Activated CD8-positive, alpha-beta T cell treated with anti-CD3 and anti-CD28 coated beads, Interleukin-2, amount 10 ng/mL, durations not matched to agents 7 days and 5 days (primary cell): Measurements from ENCODE around the gene TDRD1. TPM values are rescaled to one million over a fixed set of nuclear protein-coding genes. Genes with fewer than 3 reads are reported as not detected.
A peak's percentile ranks its signal among the peaks of the same experiment; 100 is the strongest.

ENCODE experiments used
- ATAC-seq: fragments of 150-1000 bp; cut with Tn5 transposase; one replicate; pipeline ENCODE4 v1.10.0; 2021; ENCODE audit warnings: moderate library complexity
- CTCF ChIA-PET: fragments of 350-600 bp; sonication (Branson Sonifier 250); formaldehyde crosslinking; loops from one replicate; lab custom pipeline; 2021; ENCODE audit warnings: antibody characterized with exemption; lab: Charles Lee
- POLR2A ChIA-PET: fragments of 350-600 bp; sonication (Branson Sonifier 250); formaldehyde crosslinking; loops from one replicate; lab custom pipeline; 2021; ENCODE audit warnings: antibody characterized with exemption; lab: Charles Lee
- DNase-seq: peaks from one replicate; pipeline ENCODE4 v3.0.0-alpha.2; 2020
- H3K27ac Mint-ChIP-seq: one replicate; pipeline ENCODE4 v1.8.0; 2021; ENCODE audit warnings: mild to moderate bottlenecking, mixed read lengths
- H3K27me3 Mint-ChIP-seq: one replicate; pipeline ENCODE4 v1.8.0; 2021; ENCODE audit warnings: low read depth, mixed read lengths
- H3K36me3 Mint-ChIP-seq: one replicate; pipeline ENCODE4 v1.8.0; 2021; ENCODE audit warnings: low read depth, mixed read lengths
- H3K4me1 Mint-ChIP-seq: one replicate; pipeline ENCODE4 v1.8.0; 2021; ENCODE audit warnings: low read depth, mixed read lengths
- H3K4me3 Mint-ChIP-seq: one replicate; pipeline ENCODE4 v1.8.0; 2021; ENCODE audit warnings: mild to moderate bottlenecking, mixed read lengths
- H3K9me3 Mint-ChIP-seq: one replicate; pipeline ENCODE4 v1.8.0; 2022; ENCODE audit warnings: mixed read lengths; ENCODE audit not compliant: insufficient read depth
- total RNA-seq, 2 experiments: library from RNA; stranded (reverse); gene quantifications; one replicate each; pipeline ENCODE4 v1.2.3, GENCODE V29; 2021

Gene TDRD1
- total RNA-seq, 2 experiments from 2014 or later = not detected

GRCh38 chr10:114242235-114242634 lies 63.1 kb downstream of the TDRD1 start:
- H3K27ac Mint-ChIP-seq = no peak overlapping the region
- CTCF ChIA-PET = no interaction called here
- peaks cover 51% of the 10 kb centered on the region for H3K27me3 Mint-ChIP-seq
- ATAC-seq = no peak
- POLR2A ChIA-PET = no interaction called here
- peaks cover 4% of the 10 kb centered on the region for H3K4me1 Mint-ChIP-seq
- no peaks in the 10 kb centered on the region for H3K9me3 Mint-ChIP-seq
- no peak for DNase-seq
- H3K36me3 Mint-ChIP-seq = no peaks in the 10 kb centered on the region
- no peak overlapping the region for H3K4me3 Mint-ChIP-seq

GRCh38 chr10:114243661-114244060 lies 64.5 kb downstream of the TDRD1 start:
- Mint-ChIP-seq H3K27me3 (peaks cover 47% of the 10 kb centered on the region), H3K27ac (no peak overlapping the region), H3K4me3 (no peak overlapping the region), H3K4me1 (peaks cover 4% of the 10 kb centered on the region), H3K36me3 (no peaks in the 10 kb centered on the region), H3K9me3 (no peaks in the 10 kb centered on the region)
- ChIA-PET CTCF (no interaction called here), POLR2A (no interaction called here)
- DNase-seq = no peak
- no peak for ATAC-seq

- Mint-ChIP-seq H3K9me3 (no peaks in the 10 kb centered on the region), H3K4me1 (peaks cover 1% of the 10 kb centered on the region), H3K4me3 (no peak overlapping the region), H3K27ac (no peak overlapping the region), H3K36me3 (no peaks in the 10 kb centered on the region), H3K27me3 (peaks cover 43% of the 10 kb centered on the region)
- ATAC-seq (no peak), DNase-seq (no peak)
- ChIA-PET POLR2A (no interaction called here), CTCF (interaction anchor here (1.9 kb wide), 1 partner anchor 60 kb away, joined by 7 read pairs; no protein-coding TSS in a partner anchor)
Observed at GRCh38 chr10:114244126-114244525, 65.0 kb downstream of the TDRD1 start.

- Mint-ChIP-seq H3K9me3 (no peaks in the 10 kb centered on the region), H3K27ac (no peak overlapping the region), H3K4me3 (no peak overlapping the region), H3K36me3 (no peaks in the 10 kb centered on the region), H3K4me1 (no peaks in the 10 kb centered on the region), H3K27me3 (peaks cover 43% of the 10 kb centered on the region)
- CTCF ChIA-PET = interaction anchor here (1.9 kb wide), 1 partner anchor 59 kb away, joined by 7 read pairs; no protein-coding TSS in a partner anchor
- DNase-seq = no peak
- POLR2A ChIA-PET = no interaction called here
- no peak for ATAC-seq
Observed at GRCh38 chr10:114245121-114245791, 66.1 kb downstream of the TDRD1 start.

- ChIA-PET CTCF (no interaction called here), POLR2A (no interaction called here)
- DNase-seq (no peak), ATAC-seq (no peak)
- Mint-ChIP-seq H3K36me3 (no peaks in the 10 kb centered on the region), H3K27ac (no peak overlapping the region), H3K4me1 (no peaks in the 10 kb centered on the region), H3K9me3 (no peaks in the 10 kb centered on the region), H3K27me3 (peaks cover 36% of the 10 kb centered on the region), H3K4me3 (no peak overlapping the region)
Observed at GRCh38 chr10:114246679-114247305, 67.6 kb downstream of the TDRD1 start.

- Mint-ChIP-seq H3K4me3 (no peak overlapping the region), H3K4me1 (no peaks in the 10 kb centered on the region), H3K27me3 (peaks cover 13% of the 10 kb centered on the region), H3K9me3 (no peaks in the 10 kb centered on the region), H3K36me3 (no peaks in the 10 kb centered on the region), H3K27ac (no peak overlapping the region)
- no peak for ATAC-seq
- ChIA-PET POLR2A (no interaction called here), CTCF (no interaction called here)
- DNase-seq = no peak
Observed at GRCh38 chr10:114250236-114250635, 71.1 kb downstream of the TDRD1 start.

GRCh38 chr10:114250716-114251115 lies 71.6 kb downstream of the TDRD1 start:
- Mint-ChIP-seq H3K9me3 (no peaks in the 10 kb centered on the region), H3K4me3 (no peak overlapping the region), H3K27me3 (peaks cover 9% of the 10 kb centered on the region), H3K36me3 (no peaks in the 10 kb centered on the region), H3K4me1 (no peaks in the 10 kb centered on the region), H3K27ac (no peak overlapping the region)
- ATAC-seq = no peak
- POLR2A ChIA-PET = no interaction called here
- DNase-seq = no peak
- CTCF ChIA-PET = no interaction called here

GRCh38 chr10:114252092-114252491 lies 72.9 kb downstream of the TDRD1 start:
- no peak overlapping the region for H3K4me3 Mint-ChIP-seq
- no peak overlapping the region for H3K27ac Mint-ChIP-seq
- ATAC-seq = peak; percentile 28
- ChIA-PET POLR2A (no interaction called here), CTCF (no interaction called here)
- H3K4me1 Mint-ChIP-seq = no peaks in the 10 kb centered on the region
- H3K36me3 Mint-ChIP-seq = no peaks in the 10 kb centered on the region
- peaks cover 9% of the 10 kb centered on the region for H3K27me3 Mint-ChIP-seq
- H3K9me3 Mint-ChIP-seq = no peaks in the 10 kb centered on the region
- DNase-seq = no peak

- Mint-ChIP-seq H3K36me3 (no peaks in the 10 kb centered on the region), H3K27me3 (peaks cover 9% of the 10 kb centered on the region), H3K9me3 (no peaks in the 10 kb centered on the region), H3K4me1 (no peaks in the 10 kb centered on the region), H3K4me3 (no peak overlapping the region), H3K27ac (no peak overlapping the region)
- ATAC-seq (peak; percentile 46), DNase-seq (no peak)
- CTCF ChIA-PET = interaction anchor here (1.3 kb wide), 1 partner anchor 185 kb away, joined by 3 read pairs; no protein-coding TSS in a partner anchor
- POLR2A ChIA-PET = no interaction called here
Observed at GRCh38 chr10:114252883-114253282, 73.7 kb downstream of the TDRD1 start.

- peaks cover 3% of the 10 kb centered on the region for H3K27me3 Mint-ChIP-seq
- CTCF ChIA-PET = no interaction called here
- no peaks in the 10 kb centered on the region for H3K9me3 Mint-ChIP-seq
- no peak for ATAC-seq
- no peak overlapping the region for H3K27ac Mint-ChIP-seq
- H3K4me1 Mint-ChIP-seq = no peaks in the 10 kb centered on the region
- POLR2A ChIA-PET = no interaction called here
- no peak for DNase-seq
- H3K36me3 Mint-ChIP-seq = no peaks in the 10 kb centered on the region
- no peak overlapping the region for H3K4me3 Mint-ChIP-seq
Observed at GRCh38 chr10:114255227-114255626, 76.1 kb downstream of the TDRD1 start.

GRCh38 chr10:114256008-114256765 lies 77.0 kb downstream of the TDRD1 start:
- Mint-ChIP-seq H3K27ac (no peak overlapping the region), H3K36me3 (no peaks in the 10 kb centered on the region), H3K27me3 (no peaks in the 10 kb centered on the region), H3K9me3 (no peaks in the 10 kb centered on the region), H3K4me3 (no peak overlapping the region), H3K4me1 (no peaks in the 10 kb centered on the region)
- no peak for DNase-seq
- ChIA-PET CTCF (no interaction called here), POLR2A (no interaction called here)
- ATAC-seq = no peak

GRCh38 chr10:114256822-114257221 lies 77.7 kb downstream of the TDRD1 start:
- DNase-seq (no peak), ATAC-seq (no peak)
- Mint-ChIP-seq H3K9me3 (no peaks in the 10 kb centered on the region), H3K36me3 (no peaks in the 10 kb centered on the region), H3K4me3 (no peak overlapping the region), H3K27me3 (no peaks in the 10 kb centered on the region), H3K27ac (no peak overlapping the region), H3K4me1 (no peaks in the 10 kb centered on the region)
- CTCF ChIA-PET = no interaction called here
- POLR2A ChIA-PET = no interaction called here
